HCT116 (cell line): ENCODE data around the gene UBE3C.

Experiments
- EZH2 ChIP-seq: fragments of 200-600 bp; sonication (generic); IDR thresholded peaks from 2 replicates; pipeline ENCODE4 v1.6.1; 2017; ENCODE audit warnings: antibody characterized with exemption, mixed run types
- POLR2A ChIP-seq: IDR thresholded peaks from 2 replicates; pipeline ENCODE4 v1.7.0; 2011; ENCODE audit warnings: borderline replicate concordance; ENCODE audit not compliant: insufficient read depth, insufficient read length; ENCODE audit errors: extremely low read depth
- POLR2AphosphoS5 ChIP-seq: IDR thresholded peaks from 2 replicates; pipeline ENCODE4 v1.6.1; 2011; ENCODE audit warnings: mild to moderate bottlenecking, low read depth, low read length, moderate library complexity
- YY1 ChIP-seq: IDR thresholded peaks from 2 replicates; pipeline ENCODE4 v1.6.1; 2011; ENCODE audit warnings: low read length, low read depth, moderate library complexity, mild to moderate bottlenecking; ENCODE audit not compliant: insufficient replicate concordance; ENCODE audit errors: extremely low read depth
- ZNF274 ChIP-seq: fragments of 200-500 bp; sonication (Bioruptor generic); IDR thresholded peaks from 2 replicates; pipeline ENCODE4 v1.6.1; 2014; ENCODE audit warnings: mild to moderate bottlenecking, low read depth, low read length, inconsistent platforms
- TF ChIP-seq, protein P1 (sequence below), 3 experiments: fragments of 200-600 bp in 1 of 3; sonication (generic) in 1 of 3; IDR thresholded peaks in 2 of 3; conservative IDR thresholded peaks in 1 of 3; 2 replicates each; pipeline ENCODE4 v1.5.1; 2012 to 2017; ENCODE audit warnings: low read depth in 2 of 3, low read length in 2 of 3, antibody characterized with exemption in 1 of 3, borderline replicate concordance in 1 of 3, control low read depth in 1 of 3, mild to moderate bottlenecking in 1 of 3, mixed read lengths in 1 of 3, mixed run types in 1 of 3, moderate library complexity in 1 of 3; ENCODE audit not compliant: insufficient read depth in 1 of 3
- TF ChIP-seq, protein P2 (sequence below): IDR thresholded peaks from 2 replicates; pipeline ENCODE4 v1.6.1; 2012
- TF ChIP-seq, protein P3 (sequence below): IDR thresholded peaks from 2 replicates; pipeline ENCODE4 v1.6.1; 2012; ENCODE audit warnings: low read depth

DNA sequence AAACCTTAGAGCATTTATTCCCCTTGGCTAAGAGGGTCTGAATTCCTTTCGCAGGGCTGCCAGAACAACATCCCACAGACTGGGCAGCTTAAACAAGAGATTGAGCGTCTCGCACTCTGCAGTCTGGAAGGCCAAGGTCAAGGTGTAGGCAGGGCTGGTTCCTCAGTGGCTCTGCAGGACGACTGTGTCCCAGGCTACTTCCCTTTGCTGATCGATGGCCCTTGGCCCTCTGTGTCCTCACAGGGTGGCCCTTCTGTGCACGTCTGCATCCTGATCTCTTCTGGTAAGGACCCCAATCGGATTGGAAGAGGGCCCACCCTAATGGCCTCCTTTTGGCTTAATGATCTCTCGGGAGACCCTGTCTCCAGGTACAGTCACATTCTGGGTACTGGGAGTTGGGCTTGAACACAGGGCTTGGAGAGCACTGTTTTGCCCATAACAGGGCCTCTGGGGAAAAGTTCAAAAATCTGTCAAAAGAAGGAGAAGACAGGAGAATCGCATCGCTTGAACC lies 162.9 kb downstream of the UBE3C start:
- TF ChIP-seq ZNF274 (no peak), EZH2 (no peak), YY1 (no peak), POLR2AphosphoS5 (no peak), POLR2A (no peak)
- TF ChIP-seq, protein P1, sequence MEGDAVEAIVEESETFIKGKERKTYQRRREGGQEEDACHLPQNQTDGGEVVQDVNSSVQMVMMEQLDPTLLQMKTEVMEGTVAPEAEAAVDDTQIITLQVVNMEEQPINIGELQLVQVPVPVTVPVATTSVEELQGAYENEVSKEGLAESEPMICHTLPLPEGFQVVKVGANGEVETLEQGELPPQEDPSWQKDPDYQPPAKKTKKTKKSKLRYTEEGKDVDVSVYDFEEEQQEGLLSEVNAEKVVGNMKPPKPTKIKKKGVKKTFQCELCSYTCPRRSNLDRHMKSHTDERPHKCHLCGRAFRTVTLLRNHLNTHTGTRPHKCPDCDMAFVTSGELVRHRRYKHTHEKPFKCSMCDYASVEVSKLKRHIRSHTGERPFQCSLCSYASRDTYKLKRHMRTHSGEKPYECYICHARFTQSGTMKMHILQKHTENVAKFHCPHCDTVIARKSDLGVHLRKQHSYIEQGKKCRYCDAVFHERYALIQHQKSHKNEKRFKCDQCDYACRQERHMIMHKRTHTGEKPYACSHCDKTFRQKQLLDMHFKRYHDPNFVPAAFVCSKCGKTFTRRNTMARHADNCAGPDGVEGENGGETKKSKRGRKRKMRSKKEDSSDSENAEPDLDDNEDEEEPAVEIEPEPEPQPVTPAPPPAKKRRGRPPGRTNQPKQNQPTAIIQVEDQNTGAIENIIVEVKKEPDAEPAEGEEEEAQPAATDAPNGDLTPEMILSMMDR (IDR thresholded peaks at IDR 0.05 in 2 of 3, conservative IDR thresholded peaks at IDR 0.05 in 1 of 3; ENCODE audit: borderline replicate concordance in 1 of 3, insufficient read depth in 1 of 3, low read depth in 2 of 3, low read length in 2 of 3), result no peak
- TF ChIP-seq, protein P2, sequence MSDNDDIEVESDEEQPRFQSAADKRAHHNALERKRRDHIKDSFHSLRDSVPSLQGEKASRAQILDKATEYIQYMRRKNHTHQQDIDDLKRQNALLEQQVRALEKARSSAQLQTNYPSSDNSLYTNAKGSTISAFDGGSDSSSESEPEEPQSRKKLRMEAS, result no peak
- TF ChIP-seq, protein P3, sequence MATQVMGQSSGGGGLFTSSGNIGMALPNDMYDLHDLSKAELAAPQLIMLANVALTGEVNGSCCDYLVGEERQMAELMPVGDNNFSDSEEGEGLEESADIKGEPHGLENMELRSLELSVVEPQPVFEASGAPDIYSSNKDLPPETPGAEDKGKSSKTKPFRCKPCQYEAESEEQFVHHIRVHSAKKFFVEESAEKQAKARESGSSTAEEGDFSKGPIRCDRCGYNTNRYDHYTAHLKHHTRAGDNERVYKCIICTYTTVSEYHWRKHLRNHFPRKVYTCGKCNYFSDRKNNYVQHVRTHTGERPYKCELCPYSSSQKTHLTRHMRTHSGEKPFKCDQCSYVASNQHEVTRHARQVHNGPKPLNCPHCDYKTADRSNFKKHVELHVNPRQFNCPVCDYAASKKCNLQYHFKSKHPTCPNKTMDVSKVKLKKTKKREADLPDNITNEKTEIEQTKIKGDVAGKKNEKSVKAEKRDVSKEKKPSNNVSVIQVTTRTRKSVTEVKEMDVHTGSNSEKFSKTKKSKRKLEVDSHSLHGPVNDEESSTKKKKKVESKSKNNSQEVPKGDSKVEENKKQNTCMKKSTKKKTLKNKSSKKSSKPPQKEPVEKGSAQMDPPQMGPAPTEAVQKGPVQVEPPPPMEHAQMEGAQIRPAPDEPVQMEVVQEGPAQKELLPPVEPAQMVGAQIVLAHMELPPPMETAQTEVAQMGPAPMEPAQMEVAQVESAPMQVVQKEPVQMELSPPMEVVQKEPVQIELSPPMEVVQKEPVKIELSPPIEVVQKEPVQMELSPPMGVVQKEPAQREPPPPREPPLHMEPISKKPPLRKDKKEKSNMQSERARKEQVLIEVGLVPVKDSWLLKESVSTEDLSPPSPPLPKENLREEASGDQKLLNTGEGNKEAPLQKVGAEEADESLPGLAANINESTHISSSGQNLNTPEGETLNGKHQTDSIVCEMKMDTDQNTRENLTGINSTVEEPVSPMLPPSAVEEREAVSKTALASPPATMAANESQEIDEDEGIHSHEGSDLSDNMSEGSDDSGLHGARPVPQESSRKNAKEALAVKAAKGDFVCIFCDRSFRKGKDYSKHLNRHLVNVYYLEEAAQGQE, result no peak
